Lower lobe of right lung (tissue), 2 donors: Measurements from ENCODE around the gene MPP3. TPM values are rescaled to one million over a fixed set of nuclear protein-coding genes. Genes with fewer than 3 reads are reported as not detected.

Experiments used
- ATAC-seq, 2 donors: fragments of 200-7000 bp; cut with Tn5 transposase; one replicate each; pipeline ENCODE4 v1.9.1; 2020 to 2022; ENCODE audit warnings: mild to moderate bottlenecking in 2 of 2, moderate library complexity in 2 of 2
- DNase-seq: peaks from one replicate; pipeline ENCODE4 v3.0.0-alpha.2; 2020
- H3K27ac ChIP-seq: fragments of 200-600 bp; one replicate; pipeline ENCODE4 v1.8.0; 2022
- H3K27me3 ChIP-seq: fragments of 200-600 bp; one replicate; pipeline ENCODE4 v1.8.0; 2022; ENCODE audit warnings: low read depth
- H3K36me3 ChIP-seq: fragments of 200-600 bp; one replicate; pipeline ENCODE4 v1.8.0; 2022; ENCODE audit warnings: mild to moderate bottlenecking
- H3K4me1 ChIP-seq: fragments of 200-600 bp; one replicate; pipeline ENCODE4 v1.8.0; 2022
- H3K4me3 ChIP-seq: fragments of 200-600 bp; one replicate; pipeline ENCODE4 v1.8.0; 2022; ENCODE audit warnings: mild to moderate bottlenecking
- H3K9me3 ChIP-seq: fragments of 200-600 bp; one replicate; pipeline ENCODE4 v1.8.0; 2022
- intact Hi-C: fragments of 100-400 bp; cut with DNase I; formaldehyde crosslinking; loops from one replicate; pipeline ENCODE4 v1.11.0; 2022
- total RNA-seq: library from RNA; stranded (reverse); fragmentation: NEBNext Ultra II Directional; extraction: Animal tissue kit (Norgen Biotek cat#: 25700); gene quantifications from one replicate; pipeline ENCODE4 v1.2.1, GENCODE V29; 2021
- TF ChIP-seq, protein P1 (sequence below): fragments of 200-600 bp; IDR thresholded peaks from one replicate; pipeline ENCODE4 v1.8.0; 2022; ENCODE audit warnings: antibody characterized with exemption, mild to moderate bottlenecking
- donor health status: DM: no; HTN: yes; CAD: no; lungs with severe emphysema.

The MPP3 gene
- total RNA-seq, 1 donor from 2014 or later = 19.2 TPM

GRCh38 chr17:43759836-43760235, 73.1 kb downstream of the MPP3 start:
- TF ChIP-seq, protein P1, sequence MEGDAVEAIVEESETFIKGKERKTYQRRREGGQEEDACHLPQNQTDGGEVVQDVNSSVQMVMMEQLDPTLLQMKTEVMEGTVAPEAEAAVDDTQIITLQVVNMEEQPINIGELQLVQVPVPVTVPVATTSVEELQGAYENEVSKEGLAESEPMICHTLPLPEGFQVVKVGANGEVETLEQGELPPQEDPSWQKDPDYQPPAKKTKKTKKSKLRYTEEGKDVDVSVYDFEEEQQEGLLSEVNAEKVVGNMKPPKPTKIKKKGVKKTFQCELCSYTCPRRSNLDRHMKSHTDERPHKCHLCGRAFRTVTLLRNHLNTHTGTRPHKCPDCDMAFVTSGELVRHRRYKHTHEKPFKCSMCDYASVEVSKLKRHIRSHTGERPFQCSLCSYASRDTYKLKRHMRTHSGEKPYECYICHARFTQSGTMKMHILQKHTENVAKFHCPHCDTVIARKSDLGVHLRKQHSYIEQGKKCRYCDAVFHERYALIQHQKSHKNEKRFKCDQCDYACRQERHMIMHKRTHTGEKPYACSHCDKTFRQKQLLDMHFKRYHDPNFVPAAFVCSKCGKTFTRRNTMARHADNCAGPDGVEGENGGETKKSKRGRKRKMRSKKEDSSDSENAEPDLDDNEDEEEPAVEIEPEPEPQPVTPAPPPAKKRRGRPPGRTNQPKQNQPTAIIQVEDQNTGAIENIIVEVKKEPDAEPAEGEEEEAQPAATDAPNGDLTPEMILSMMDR = no peak
- Histone ChIP-seq H3K9me3 (no peaks in the 10 kb centered on the region), H3K4me1 (peaks cover 16% of the 10 kb centered on the region), H3K4me3 (no peak overlapping the region), H3K27ac (no peak overlapping the region), H3K27me3 (peaks cover 32% of the 10 kb centered on the region), H3K36me3 (no peaks in the 10 kb centered on the region)
- intact Hi-C loops = loop anchor here (10.0 kb wide), 2 partner anchors 65 to 185 kb away; no protein-coding TSS in a partner anchor
- DNase-seq (no peak), ATAC-seq (no peak)

- DNase-seq (no peak), ATAC-seq (no peak)
- peaks cover 19% of the 10 kb centered on the region for H3K4me1 ChIP-seq
- peaks cover 38% of the 10 kb centered on the region for H3K27me3 ChIP-seq
- no peaks in the 10 kb centered on the region for H3K9me3 ChIP-seq
- no peaks in the 10 kb centered on the region for H3K36me3 ChIP-seq
- H3K27ac ChIP-seq = no peak within 1 kb of the TSS
- TF ChIP-seq, protein P1 = no peak
- no peak within 1 kb of the TSS for H3K4me3 ChIP-seq
- intact Hi-C loops = no loop called here
Measured at GRCh38 chr17:43758497-43759174, 74.3 kb downstream of the MPP3 start, which contains the start of gene SOST. SOST (minus strand) TSS chr17:43758791; CDS start chr17:43758741, 50 bp downstream.

DNA sequence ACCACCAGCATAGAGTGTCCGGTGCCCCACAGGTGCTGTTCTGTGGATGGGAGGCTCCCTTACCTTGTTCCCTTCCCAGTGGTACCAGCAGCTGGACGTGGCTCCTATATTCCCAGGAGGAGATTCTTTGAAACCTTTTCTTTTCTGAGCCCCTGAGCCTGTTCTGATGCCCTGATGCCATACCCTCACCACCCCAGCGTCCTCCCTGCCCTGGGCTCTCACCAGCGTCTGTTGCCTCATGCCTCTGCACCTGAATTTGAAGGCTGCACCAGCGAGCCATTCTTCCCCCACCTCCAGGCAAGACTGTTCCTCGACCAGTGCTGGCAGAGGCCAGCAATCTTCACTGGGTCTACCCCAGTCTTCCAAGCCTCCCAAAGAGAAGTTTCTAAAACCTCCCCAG, 74.9 kb downstream of the MPP3 start:
- no peak for DNase-seq
- Histone ChIP-seq H3K4me3 (no peak overlapping the region), H3K4me1 (peaks cover 19% of the 10 kb centered on the region), H3K9me3 (no peaks in the 10 kb centered on the region), H3K27ac (no peak overlapping the region), H3K36me3 (no peaks in the 10 kb centered on the region), H3K27me3 (peaks cover 38% of the 10 kb centered on the region)
- ATAC-seq = no peak
- intact Hi-C loops = no loop called here
- TF ChIP-seq, protein P1 = no peak

- no peaks in the 10 kb centered on the region for H3K36me3 ChIP-seq
- ATAC-seq = no peak
- peaks cover 38% of the 10 kb centered on the region for H3K27me3 ChIP-seq
- H3K9me3 ChIP-seq = no peaks in the 10 kb centered on the region
- TF ChIP-seq, protein P1 = no peak
- H3K4me1 ChIP-seq = peaks cover 19% of the 10 kb centered on the region
- H3K27ac ChIP-seq = no peak overlapping the region
- intact Hi-C loops = no loop called here
- no peak overlapping the region for H3K4me3 ChIP-seq
- no peak for DNase-seq
Measured at GRCh38 chr17:43757171-43757660, 75.7 kb downstream of the MPP3 start.

DNA sequence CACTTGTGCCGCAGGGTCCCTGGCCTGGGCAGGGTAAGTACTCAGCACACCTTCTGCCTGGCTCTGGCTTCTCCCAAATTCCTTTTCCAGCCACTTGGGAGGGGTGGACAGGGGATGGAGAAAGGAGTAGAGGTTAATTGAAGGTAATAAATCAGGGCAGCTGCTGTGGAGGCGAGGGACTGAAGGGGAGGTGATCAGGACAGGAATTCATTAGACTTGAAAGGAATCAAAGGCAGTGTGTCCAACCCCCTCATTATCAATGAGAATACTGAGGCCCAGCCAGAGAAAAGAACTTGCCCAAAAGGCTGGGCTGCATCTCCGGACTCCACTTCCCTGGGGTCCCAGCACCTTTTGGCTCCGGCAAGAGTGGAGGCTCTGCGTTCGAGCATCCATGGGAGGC, 76.7 kb downstream of the MPP3 start:
- ATAC-seq = no peak
- Histone ChIP-seq H3K9me3 (no peaks in the 10 kb centered on the region), H3K27me3 (peaks cover 38% of the 10 kb centered on the region), H3K27ac (no peak overlapping the region), H3K4me3 (no peak overlapping the region), H3K4me1 (peaks cover 19% of the 10 kb centered on the region), H3K36me3 (no peaks in the 10 kb centered on the region)
- no peak for DNase-seq
- intact Hi-C loops = no loop called here
- TF ChIP-seq, protein P1 = no peak
